SU-DHL-6 (cell line): Measurements from ENCODE around the gene TRAK1.

ENCODE experiments used
- CTCF ChIP-seq: fragments of 200-600 bp; sonication (generic); IDR thresholded peaks from one replicate; pipeline ENCODE4 v1.5.1; 2017; ENCODE audit warnings: antibody characterized with exemption, mild to moderate bottlenecking, low read length, moderate library complexity; ENCODE audit not compliant: insufficient read depth, poor library complexity, severe bottlenecking
- EZH2phosphoT487 ChIP-seq: fragments of 200-600 bp; sonication (generic), shearing (Covaris generic); conservative IDR thresholded peaks from 2 replicates; pipeline ENCODE4 v1.6.1; 2018; ENCODE audit warnings: mild to moderate bottlenecking, antibody characterized with exemption, low read length, moderate library complexity, mixed read lengths

DNA sequence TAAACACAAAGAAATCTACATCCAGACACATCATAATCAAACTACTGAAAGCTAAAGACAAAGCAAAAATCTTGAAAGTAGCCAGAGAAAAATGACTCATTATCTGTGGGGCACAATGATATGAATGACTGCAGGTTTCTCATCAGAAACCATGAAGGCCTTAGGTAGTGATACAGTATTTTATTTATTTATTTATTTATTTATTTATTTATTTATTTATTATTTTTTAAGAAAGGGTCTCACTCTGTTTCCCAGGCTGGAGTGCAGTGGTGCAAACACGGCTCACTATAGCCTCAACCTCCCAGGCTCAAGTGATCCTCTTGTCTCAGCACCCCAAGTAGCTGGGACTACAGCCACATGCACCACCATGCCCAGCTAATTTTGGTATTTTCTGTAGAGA, 159.6 kb downstream of the TRAK1 start:
- TF ChIP-seq CTCF (no peak), EZH2phosphoT487 (no peak)
